HUES6 (cell line): ENCODE data around the gene EIF4E3.

Source experiments
- H3K27ac ChIP-seq: 2 replicates; pipeline ENCODE4 v1.7.0; 2013; ENCODE audit warnings: low read depth, mild to moderate bottlenecking, low read length, inconsistent platforms
- H3K27me3 ChIP-seq: 2 replicates; pipeline ENCODE4 v1.6.1; 2013; ENCODE audit warnings: low read length; ENCODE audit not compliant: control insufficient read depth, insufficient read depth
- H3K36me3 ChIP-seq: 2 replicates; pipeline ENCODE4 v1.6.1; 2013; ENCODE audit warnings: low read length; ENCODE audit not compliant: control insufficient read depth, insufficient read depth
- H3K4me1 ChIP-seq: 2 replicates; pipeline ENCODE4 v1.6.1; 2013; ENCODE audit warnings: low read length; ENCODE audit not compliant: control insufficient read depth, insufficient read depth
- H3K4me3 ChIP-seq: 2 replicates; pipeline ENCODE4 v1.5.1; 2013; ENCODE audit warnings: low read depth, low read length
- H3K9ac ChIP-seq: one replicate; pipeline ENCODE4 v1.6.1; 2013; ENCODE audit warnings: mild to moderate bottlenecking, low read length
- H3K9me3 ChIP-seq: 2 replicates; pipeline ENCODE4 v1.6.1; 2013; ENCODE audit warnings: low read depth, low read length; ENCODE audit not compliant: control insufficient read depth, insufficient read depth

Gene EIF4E3

GRCh38 chr3:71662056-71662455 is 63.1 kb downstream of the EIF4E3 start:
- Histone ChIP-seq H3K36me3 (no peaks in the 10 kb centered on the region), H3K27me3 (no peaks in the 10 kb centered on the region), H3K9ac (no peak overlapping the region), H3K27ac (no peak overlapping the region), H3K4me3 (no peak overlapping the region), H3K4me1 (no peaks in the 10 kb centered on the region), H3K9me3 (no peaks in the 10 kb centered on the region)

- no peak overlapping the region for H3K9ac ChIP-seq
- H3K27ac ChIP-seq: no peak overlapping the region
- H3K4me3 ChIP-seq: no peak overlapping the region
- no peaks in the 10 kb centered on the region for H3K4me1 ChIP-seq
- no peaks in the 10 kb centered on the region for H3K36me3 ChIP-seq
- H3K27me3 ChIP-seq: no peaks in the 10 kb centered on the region
- no peaks in the 10 kb centered on the region for H3K9me3 ChIP-seq
These were observed 65.2 kb downstream of the EIF4E3 start for GRCh38 chr3:71659864-71660591.

GRCh38 chr3:71657831-71658530 is 67.2 kb downstream of the EIF4E3 start:
- Histone ChIP-seq H3K4me3 (no peak overlapping the region), H3K4me1 (peaks cover 19% of the 10 kb centered on the region), H3K36me3 (no peaks in the 10 kb centered on the region), H3K27ac (no peak overlapping the region), H3K27me3 (no peaks in the 10 kb centered on the region), H3K9me3 (no peaks in the 10 kb centered on the region), H3K9ac (no peak overlapping the region)

- Histone ChIP-seq H3K27ac (no peak overlapping the region), H3K9ac (no peak overlapping the region), H3K27me3 (no peaks in the 10 kb centered on the region), H3K9me3 (no peaks in the 10 kb centered on the region), H3K36me3 (no peaks in the 10 kb centered on the region), H3K4me1 (peaks cover 30% of the 10 kb centered on the region), H3K4me3 (no peak overlapping the region)
These were observed 70.1 kb downstream of the EIF4E3 start for GRCh38 chr3:71655061-71655460.

- no peak overlapping the region for H3K27ac ChIP-seq
- peaks cover 32% of the 10 kb centered on the region for H3K4me1 ChIP-seq
- H3K27me3 ChIP-seq: no peaks in the 10 kb centered on the region
- H3K4me3 ChIP-seq: no peak overlapping the region
- no peak overlapping the region for H3K9ac ChIP-seq
- H3K36me3 ChIP-seq: no peaks in the 10 kb centered on the region
- H3K9me3 ChIP-seq: no peaks in the 10 kb centered on the region
These were observed 71.8 kb downstream of the EIF4E3 start for GRCh38 chr3:71653414-71653807.

GRCh38 chr3:71652781-71653413 is 72.3 kb downstream of the EIF4E3 start:
- Histone ChIP-seq H3K36me3 (no peaks in the 10 kb centered on the region), H3K27ac (no peak overlapping the region), H3K27me3 (no peaks in the 10 kb centered on the region), H3K4me1 (peaks cover 32% of the 10 kb centered on the region), H3K9ac (no peak overlapping the region), H3K4me3 (no peak overlapping the region), H3K9me3 (no peaks in the 10 kb centered on the region)

- Histone ChIP-seq H3K27me3 (no peaks in the 10 kb centered on the region), H3K9me3 (no peaks in the 10 kb centered on the region), H3K4me1 (peaks cover 32% of the 10 kb centered on the region), H3K27ac (no peak overlapping the region), H3K4me3 (no peak overlapping the region), H3K36me3 (no peaks in the 10 kb centered on the region), H3K9ac (no peak overlapping the region)
These were observed 73.6 kb downstream of the EIF4E3 start for GRCh38 chr3:71651625-71652024.

GRCh38 chr3:71650372-71650771 is 74.8 kb downstream of the EIF4E3 start:
- H3K27me3 ChIP-seq: no peaks in the 10 kb centered on the region
- H3K4me3 ChIP-seq: no peak overlapping the region
- no peaks in the 10 kb centered on the region for H3K9me3 ChIP-seq
- no peak overlapping the region for H3K27ac ChIP-seq
- no peak overlapping the region for H3K9ac ChIP-seq
- H3K36me3 ChIP-seq: no peaks in the 10 kb centered on the region
- H3K4me1 ChIP-seq: peaks cover 32% of the 10 kb centered on the region

- no peak overlapping the region for H3K4me3 ChIP-seq
These were observed 75.4 kb downstream of the EIF4E3 start for GRCh38 chr3:71649757-71650156.

GRCh38 chr3:71647751-71648150 is 77.5 kb downstream of the EIF4E3 start:
- Histone ChIP-seq H3K27ac (no peak overlapping the region), H3K36me3 (no peaks in the 10 kb centered on the region), H3K4me3 (no peak overlapping the region), H3K4me1 (peaks cover 23% of the 10 kb centered on the region), H3K9ac (no peak overlapping the region), H3K27me3 (no peaks in the 10 kb centered on the region), H3K9me3 (no peaks in the 10 kb centered on the region)

More at GRCh38 chr3:71649757-71650156, 75.4 kb downstream of the EIF4E3 start:
- Histone ChIP-seq H3K27me3 (no peaks in the 10 kb centered on the region), H3K9ac (no peak overlapping the region), H3K36me3 (no peaks in the 10 kb centered on the region), H3K9me3 (no peaks in the 10 kb centered on the region), H3K27ac (no peak overlapping the region), H3K4me1 (peaks cover 36% of the 10 kb centered on the region)

- Histone ChIP-seq H3K27me3 (no peaks in the 10 kb centered on the region), H3K4me1 (peaks cover 15% of the 10 kb centered on the region), H3K9ac (no peak overlapping the region), H3K36me3 (no peaks in the 10 kb centered on the region), H3K4me3 (no peak overlapping the region), H3K27ac (no peak overlapping the region), H3K9me3 (no peaks in the 10 kb centered on the region)
These were observed 78.2 kb downstream of the EIF4E3 start for GRCh38 chr3:71646971-71647370.
